ENCODE results near the gene PRRX1.

DNA sequence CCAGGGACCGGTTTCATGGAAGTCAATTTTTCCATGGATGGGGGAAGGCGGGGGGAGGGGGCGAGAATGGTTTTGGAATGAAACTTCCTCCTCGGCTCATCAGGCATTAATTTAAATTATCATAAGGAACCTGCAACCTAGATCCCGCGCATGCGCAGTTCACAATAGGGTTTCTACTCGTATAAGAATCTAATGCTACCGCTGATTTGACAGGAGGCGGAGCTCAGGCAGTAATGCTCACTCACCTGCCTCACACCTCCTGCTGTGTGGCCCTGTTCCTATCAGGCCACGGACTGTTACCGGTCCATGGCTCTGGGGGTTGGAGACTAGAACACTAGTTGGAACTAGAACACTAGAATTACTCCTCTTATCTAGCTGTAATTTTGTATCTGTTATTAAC is 38.0 kb downstream of the PRRX1 start:
- TF ChIP-seq, protein P1, sequence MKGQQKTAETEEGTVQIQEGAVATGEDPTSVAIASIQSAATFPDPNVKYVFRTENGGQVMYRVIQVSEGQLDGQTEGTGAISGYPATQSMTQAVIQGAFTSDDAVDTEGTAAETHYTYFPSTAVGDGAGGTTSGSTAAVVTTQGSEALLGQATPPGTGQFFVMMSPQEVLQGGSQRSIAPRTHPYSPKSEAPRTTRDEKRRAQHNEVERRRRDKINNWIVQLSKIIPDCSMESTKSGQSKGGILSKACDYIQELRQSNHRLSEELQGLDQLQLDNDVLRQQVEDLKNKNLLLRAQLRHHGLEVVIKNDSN (IDR thresholded peaks at IDR 0.05), result no peak
- TF ChIP-seq, protein P2, sequence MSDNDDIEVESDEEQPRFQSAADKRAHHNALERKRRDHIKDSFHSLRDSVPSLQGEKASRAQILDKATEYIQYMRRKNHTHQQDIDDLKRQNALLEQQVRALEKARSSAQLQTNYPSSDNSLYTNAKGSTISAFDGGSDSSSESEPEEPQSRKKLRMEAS (IDR thresholded peaks at IDR 0.05), result no peak
- no peak for TF ChIP-seq RAD21 (IDR thresholded peaks at IDR 0.05; ENCODE audit: low read depth)
- TF ChIP-seq EP300 (IDR thresholded peaks at IDR 0.05; ENCODE audit: borderline replicate concordance), result no peak
- TF ChIP-seq, protein P3, sequence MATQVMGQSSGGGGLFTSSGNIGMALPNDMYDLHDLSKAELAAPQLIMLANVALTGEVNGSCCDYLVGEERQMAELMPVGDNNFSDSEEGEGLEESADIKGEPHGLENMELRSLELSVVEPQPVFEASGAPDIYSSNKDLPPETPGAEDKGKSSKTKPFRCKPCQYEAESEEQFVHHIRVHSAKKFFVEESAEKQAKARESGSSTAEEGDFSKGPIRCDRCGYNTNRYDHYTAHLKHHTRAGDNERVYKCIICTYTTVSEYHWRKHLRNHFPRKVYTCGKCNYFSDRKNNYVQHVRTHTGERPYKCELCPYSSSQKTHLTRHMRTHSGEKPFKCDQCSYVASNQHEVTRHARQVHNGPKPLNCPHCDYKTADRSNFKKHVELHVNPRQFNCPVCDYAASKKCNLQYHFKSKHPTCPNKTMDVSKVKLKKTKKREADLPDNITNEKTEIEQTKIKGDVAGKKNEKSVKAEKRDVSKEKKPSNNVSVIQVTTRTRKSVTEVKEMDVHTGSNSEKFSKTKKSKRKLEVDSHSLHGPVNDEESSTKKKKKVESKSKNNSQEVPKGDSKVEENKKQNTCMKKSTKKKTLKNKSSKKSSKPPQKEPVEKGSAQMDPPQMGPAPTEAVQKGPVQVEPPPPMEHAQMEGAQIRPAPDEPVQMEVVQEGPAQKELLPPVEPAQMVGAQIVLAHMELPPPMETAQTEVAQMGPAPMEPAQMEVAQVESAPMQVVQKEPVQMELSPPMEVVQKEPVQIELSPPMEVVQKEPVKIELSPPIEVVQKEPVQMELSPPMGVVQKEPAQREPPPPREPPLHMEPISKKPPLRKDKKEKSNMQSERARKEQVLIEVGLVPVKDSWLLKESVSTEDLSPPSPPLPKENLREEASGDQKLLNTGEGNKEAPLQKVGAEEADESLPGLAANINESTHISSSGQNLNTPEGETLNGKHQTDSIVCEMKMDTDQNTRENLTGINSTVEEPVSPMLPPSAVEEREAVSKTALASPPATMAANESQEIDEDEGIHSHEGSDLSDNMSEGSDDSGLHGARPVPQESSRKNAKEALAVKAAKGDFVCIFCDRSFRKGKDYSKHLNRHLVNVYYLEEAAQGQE (IDR thresholded peaks at IDR 0.05; ENCODE audit: low read depth), result no peak
- TF ChIP-seq CREB1 (IDR thresholded peaks at IDR 0.05; ENCODE audit: low read depth), result no peak
- TF ChIP-seq TAF1 (IDR thresholded peaks at IDR 0.05; ENCODE audit: low read depth), result no peak
- no peak for TF ChIP-seq NFIC (IDR thresholded peaks at IDR 0.05)
- no peak for TF ChIP-seq YY1 (IDR thresholded peaks at IDR 0.05; ENCODE audit: low read depth)
- no peak for TF ChIP-seq TCF12 (IDR thresholded peaks at IDR 0.05; ENCODE audit: low read depth)
- TF ChIP-seq CEBPB (IDR thresholded peaks at IDR 0.05), result no peak
